ENCODE data around the gene SLC43A2.
"Not testable (repeated sequence)": the region's sequence is repeated elsewhere in the genome, so short reads cannot be mapped to it uniquely, and the experiment has no call there.

DNA sequence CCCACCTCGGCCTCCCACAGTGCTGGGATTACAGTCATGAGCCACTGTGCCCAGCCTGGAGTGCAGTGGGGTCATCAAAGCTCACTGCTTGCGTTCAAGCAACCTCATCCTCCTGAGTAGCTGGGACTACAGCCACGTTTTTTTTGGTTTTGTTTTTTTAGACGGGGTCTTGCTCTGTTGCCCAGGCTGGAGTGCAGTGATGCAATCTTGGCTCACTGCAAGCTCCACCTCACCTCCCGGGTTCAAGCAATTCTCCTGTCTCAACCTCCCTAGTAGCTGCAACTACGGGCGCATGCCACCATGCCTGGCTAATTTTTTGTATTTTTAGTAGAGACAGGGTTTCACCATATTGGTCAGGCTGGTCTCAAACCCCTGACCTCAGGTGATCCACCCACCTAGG, 24.2 kb upstream of the SLC43A2 start:
- TF ChIP-seq, protein P1, sequence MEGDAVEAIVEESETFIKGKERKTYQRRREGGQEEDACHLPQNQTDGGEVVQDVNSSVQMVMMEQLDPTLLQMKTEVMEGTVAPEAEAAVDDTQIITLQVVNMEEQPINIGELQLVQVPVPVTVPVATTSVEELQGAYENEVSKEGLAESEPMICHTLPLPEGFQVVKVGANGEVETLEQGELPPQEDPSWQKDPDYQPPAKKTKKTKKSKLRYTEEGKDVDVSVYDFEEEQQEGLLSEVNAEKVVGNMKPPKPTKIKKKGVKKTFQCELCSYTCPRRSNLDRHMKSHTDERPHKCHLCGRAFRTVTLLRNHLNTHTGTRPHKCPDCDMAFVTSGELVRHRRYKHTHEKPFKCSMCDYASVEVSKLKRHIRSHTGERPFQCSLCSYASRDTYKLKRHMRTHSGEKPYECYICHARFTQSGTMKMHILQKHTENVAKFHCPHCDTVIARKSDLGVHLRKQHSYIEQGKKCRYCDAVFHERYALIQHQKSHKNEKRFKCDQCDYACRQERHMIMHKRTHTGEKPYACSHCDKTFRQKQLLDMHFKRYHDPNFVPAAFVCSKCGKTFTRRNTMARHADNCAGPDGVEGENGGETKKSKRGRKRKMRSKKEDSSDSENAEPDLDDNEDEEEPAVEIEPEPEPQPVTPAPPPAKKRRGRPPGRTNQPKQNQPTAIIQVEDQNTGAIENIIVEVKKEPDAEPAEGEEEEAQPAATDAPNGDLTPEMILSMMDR (IDR thresholded peaks at IDR 0.05), result not testable (repeated sequence)
- TF ChIP-seq POLR2A (IDR thresholded peaks at IDR 0.05), result not testable (repeated sequence)
